Stomach (tissue), 9 donors: ENCODE results near the gene CES3. TPM values are rescaled to one million over a fixed set of nuclear protein-coding genes. Genes with fewer than 3 reads are reported as not detected.
A peak's percentile ranks its signal among the peaks of the same experiment; 100 is the strongest.

Experiments
- DNase-seq, 2 donors: peaks; one replicate each; pipeline versions ENCODE4 v3.0.0 to v3.0.0-alpha.2; 2013 to 2019
- H3K27ac ChIP-seq, 5 donors: fragments of 200-600 bp in 4 of 5; sonication (generic) in 4 of 5; one replicate each; pipeline ENCODE4 v1.5.1; 2013 to 2019; ENCODE audit warnings: mild to moderate bottlenecking in 1 of 5, moderate library complexity in 1 of 5
- H3K27me3 ChIP-seq, 3 donors: fragments of 200-600 bp; sonication (generic); one replicate each; pipeline ENCODE4 v1.5.1; 2017 to 2019; ENCODE audit warnings: mixed run types in 1 of 3
- H3K36me3 ChIP-seq, 4 donors: fragments of 200-600 bp; sonication (generic); 1 replicate in 3 of 4; 2 replicates in 1 of 4; pipeline ENCODE4 v1.5.1; 2016 to 2019
- H3K4me1 ChIP-seq, 4 donors: fragments of 200-600 bp; sonication (generic); one replicate each; pipeline ENCODE4 v1.5.1; 2016 to 2019
- H3K4me3 ChIP-seq, 4 donors: fragments of 200-600 bp; sonication (generic) in 3 of 4; one replicate each; pipeline ENCODE4 v1.5.1; 2016 to 2019; ENCODE audit warnings: mild to moderate bottlenecking in 1 of 4
- H3K9me3 ChIP-seq, 4 donors: fragments of 200-600 bp; sonication (generic); one replicate each; pipeline ENCODE4 v1.5.1; 2016 to 2019
- CTCF ChIP-seq, 7 experiments: fragments of 450-650 bp in 4 of 7; fragments of 200-600 bp in 3 of 7; sonication (generic) in 3 of 7; IDR thresholded peaks; one replicate each; pipeline ENCODE4 v1.5.1; 2016 to 2019; ENCODE audit warnings: antibody characterized with exemption in 7 of 7, control low read depth in 2 of 7, mild to moderate bottlenecking in 1 of 7
- EP300 ChIP-seq: sonication (generic); formaldehyde crosslinking; IDR thresholded peaks from one replicate; pipeline ENCODE4 v1.6.1; 2017; ENCODE audit warnings: antibody characterized with exemption
- POLR2A ChIP-seq, 4 donors: fragments of 450-650 bp; IDR thresholded peaks; one replicate each; pipeline ENCODE4 v1.6.1; 2016; ENCODE audit warnings: antibody characterized with exemption in 4 of 4, control low read depth in 2 of 4, mild to moderate bottlenecking in 1 of 4, moderate library complexity in 1 of 4
- POLR2AphosphoS5 ChIP-seq, 3 donors: sonication (generic); formaldehyde crosslinking; IDR thresholded peaks; one replicate each; pipeline ENCODE4 v1.6.1; 2016; ENCODE audit warnings: antibody characterized with exemption in 3 of 3
- WGBS, 5 donors: extraction: QIAGEN DNeasy Blood & Tissue Kit in 3 of 5; methylation state at CpG; one replicate each; pipeline versions ENCODE4 v1.1.5 to v1.1.7; 2013 to 2018; 5-methylcytosine and 5-hydroxymethylcytosine counted together
- intact Hi-C: fragments of 100-400 bp; cut with DNase I; formaldehyde crosslinking; loops from one replicate; pipeline ENCODE4 v1.15.1; 2023; ENCODE audit warnings: low total_unique reads
- polyA plus RNA-seq, 3 donors: library from polyadenylated mRNA; stranded (reverse); fragments of 200-250 nt; gene quantifications; one replicate each; pipeline ENCODE4 v1.2.3, GENCODE V29; 2013
- total RNA-seq, 5 donors: library from RNA; depleted of rRNA; stranded (reverse); fragments of >200 nt; gene quantifications; one replicate each; pipeline versions ENCODE4 v1.1.0 to v1.2.3, GENCODE V29; 2014 to 2016
- donor health status: healthy with polysubstance abuse.
- donor health status: Bipolar disorder and iron deficiency.
- donor health status: healthy.

The CES3 gene
- total and polyA plus RNA-seq, 8 donors, result 0.37 to 145 (median 2.9) TPM; not detected in 2

- WGBS, 5 donors, result 88 to 98% (median 96%) methylated on average over 1 of the region's 1 CpG
- no peak overlapping the region for H3K4me3 ChIP-seq
- H3K36me3 ChIP-seq, result no peaks in the 10 kb centered on the region
- H3K4me1 ChIP-seq, result peaks cover 0 to 26% (median 11%) of the 10 kb centered on the region in 4 donors
- TF ChIP-seq POLR2A (IDR thresholded peaks at IDR 0.05), result no peak
- TF ChIP-seq CTCF (IDR thresholded peaks at IDR 0.05), result no peak
- TF ChIP-seq EP300, result no peak
- TF ChIP-seq POLR2AphosphoS5 (IDR thresholded peaks at IDR 0.05), result no peak
- H3K27me3 ChIP-seq, result peaks cover 0 to 16% (median 0%) of the 10 kb centered on the region in 3 donors
- DNase-seq, result no peak
- no peak overlapping the region for H3K27ac ChIP-seq
- intact Hi-C loops, result no loop called here
- no peaks in the 10 kb centered on the region for H3K9me3 ChIP-seq
These were observed 796 bp upstream of the CES3 start for GRCh38 chr16:66960270-66960669.

GRCh38 chr16:66961914-66962313 lies 848 bp downstream of the CES3 start:
- Histone ChIP-seq H3K4me3 (no peak overlapping the region), H3K4me1 (peaks cover 0 to 26% (median 11%) of the 10 kb centered on the region in 4 donors), H3K9me3 (no peaks in the 10 kb centered on the region), H3K36me3 (no peaks in the 10 kb centered on the region), H3K27ac (peak overlapping the region in 3 of 5 donors; percentile 15 to 72 (median 66)), H3K27me3 (peaks cover 0 to 16% (median 0%) of the 10 kb centered on the region in 3 donors)
- TF ChIP-seq CTCF (IDR thresholded peaks at IDR 0.05), result no peak
- peak in 1 of 3 donors; percentile 40 for TF ChIP-seq POLR2AphosphoS5 (IDR thresholded peaks at IDR 0.05)
- no peak for TF ChIP-seq POLR2A (IDR thresholded peaks at IDR 0.05)
- WGBS, 5 donors, result 18 to 47% (median 29%) methylated on average over 5 of the region's 5 CpGs
- intact Hi-C loops, result no loop called here
- DNase-seq, result peak in 1 of 2 donors; percentile 89

GRCh38 chr16:66964049-66964448 lies 3.0 kb downstream of the CES3 start:
- Histone ChIP-seq H3K9me3 (no peaks in the 10 kb centered on the region), H3K36me3 (no peaks in the 10 kb centered on the region), H3K27me3 (peaks cover 0 to 16% (median 0%) of the 10 kb centered on the region in 3 donors), H3K4me3 (no peak overlapping the region), H3K27ac (no peak overlapping the region), H3K4me1 (peaks cover 0 to 26% (median 11%) of the 10 kb centered on the region in 4 donors)
- DNase-seq, result no peak
- WGBS, 5 donors, result 61 to 80% (median 65%) methylated on average over 1 to 6 of the region's 6 CpGs; no CpG with 5 or more reads in 1 of the 5 donors
- intact Hi-C loops, result no loop called here
- TF ChIP-seq CTCF (IDR thresholded peaks at IDR 0.05), result no peak
- TF ChIP-seq EP300, result no peak
- no peak for TF ChIP-seq POLR2AphosphoS5 (IDR thresholded peaks at IDR 0.05)
- TF ChIP-seq POLR2A (IDR thresholded peaks at IDR 0.05), result no peak

- Histone ChIP-seq H3K4me3 (no peak overlapping the region), H3K36me3 (no peaks in the 10 kb centered on the region), H3K27ac (no peak overlapping the region), H3K4me1 (no peaks in the 10 kb centered on the region), H3K27me3 (peaks cover 0 to 17% (median 0%) of the 10 kb centered on the region in 3 donors), H3K9me3 (no peaks in the 10 kb centered on the region)
- TF ChIP-seq EP300 (no peak), POLR2A (IDR thresholded peaks at IDR 0.05) (no peak), CTCF (IDR thresholded peaks at IDR 0.05) (no peak), POLR2AphosphoS5 (IDR thresholded peaks at IDR 0.05) (no peak)
- 79 to 93% (median 83%) methylated on average over 3 to 5 of the region's 5 CpGs for WGBS, 5 donors
- no peak for DNase-seq
- intact Hi-C loops, result no loop called here
These were observed 7.8 kb downstream of the CES3 start for GRCh38 chr16:66968847-66969246.
